Natural killer cell (primary cell): ENCODE data around the gene ERICH3. TPM values are rescaled to one million over a fixed set of nuclear protein-coding genes. Genes with fewer than 3 reads are reported as not detected.

Source experiments
- ATAC-seq, 3 donors: fragments of 150-1000 bp in 2 of 3; fragments of 200-7000 bp in 1 of 3; cut with Tn5 transposase; 1 replicate in 1 of 3; 2 replicates in 2 of 3; pipeline ENCODE4 v1.10.0; 2021; ENCODE audit warnings: mild to moderate bottlenecking in 2 of 3, moderate library complexity in 2 of 3
- DNase-seq, 2 donors: peaks; one replicate each; pipeline versions ENCODE4 v3.0.0 to v3.0.0-alpha.2; 2013 to 2021; ENCODE audit warnings: mixed read lengths in 1 of 2
- H3K27ac ChIP-seq: one replicate; pipeline ENCODE4 v1.5.1; 2013; ENCODE audit warnings: mild to moderate bottlenecking, low read length
- H3K27me3 ChIP-seq: one replicate; pipeline ENCODE4 v1.6.1; 2013; ENCODE audit warnings: low read length; ENCODE audit not compliant: control insufficient read depth, insufficient read depth
- H3K36me3 ChIP-seq: one replicate; pipeline ENCODE4 v1.6.1; 2013; ENCODE audit warnings: low read length; ENCODE audit not compliant: control insufficient read depth, insufficient read depth
- H3K4me1 ChIP-seq: one replicate; pipeline ENCODE4 v1.6.1; 2013; ENCODE audit warnings: low read length; ENCODE audit not compliant: control insufficient read depth, insufficient read depth
- H3K4me3 ChIP-seq: one replicate; pipeline ENCODE4 v1.5.1; 2013; ENCODE audit warnings: low read length
- H3K9me3 ChIP-seq: one replicate; pipeline ENCODE4 v1.6.1; 2013; ENCODE audit warnings: low read length; ENCODE audit not compliant: control insufficient read depth, insufficient read depth
- H3K27ac Mint-ChIP-seq, 2 donors: one replicate each; pipeline ENCODE4 v1.8.0; 2022; ENCODE audit warnings: mild to moderate bottlenecking in 2 of 2, mixed read lengths in 2 of 2, moderate library complexity in 1 of 2
- H3K27me3 Mint-ChIP-seq, 2 donors: one replicate each; pipeline ENCODE4 v1.8.0; 2022; ENCODE audit warnings: low read depth in 2 of 2, mixed read lengths in 2 of 2
- H3K36me3 Mint-ChIP-seq: one replicate; pipeline ENCODE4 v1.8.0; 2022; ENCODE audit warnings: mixed read lengths
- H3K4me1 Mint-ChIP-seq, 2 donors: one replicate each; pipeline ENCODE4 v1.8.0; 2022; ENCODE audit warnings: mixed read lengths in 2 of 2
- H3K4me3 Mint-ChIP-seq: one replicate; pipeline ENCODE4 v1.8.0; 2022; ENCODE audit warnings: mild to moderate bottlenecking, moderate library complexity, mixed read lengths
- H3K9me3 Mint-ChIP-seq, 2 donors: one replicate each; pipeline ENCODE4 v1.8.0; 2022; ENCODE audit warnings: mixed read lengths in 2 of 2
- WGBS: methylation state at CpG from one replicate; pipeline ENCODE4 v1.1.7; 2013; ENCODE audit warnings: missing lambda C conversion rate; ENCODE audit not compliant: insufficient coverage; 5-methylcytosine and 5-hydroxymethylcytosine counted together
- intact Hi-C: fragments of 100-400 bp; cut with micrococcal nuclease; formaldehyde crosslinking; loops from one replicate; pipeline ENCODE4 v1.14.2; 2022
- total RNA-seq, 4 donors: library from RNA; stranded (reverse); fragments of 120-200 nt in 1 of 4; gene quantifications; one replicate each; pipeline versions ENCODE4 v1.2.3 to v1.2.4, GENCODE V29; 2013 to 2022
- TF ChIP-seq, protein P1 (sequence below): fragments of 200-600 bp; IDR thresholded peaks from one replicate; pipeline ENCODE4 v1.8.0; 2022; ENCODE audit warnings: antibody characterized with exemption

The ERICH3 gene
- total RNA-seq, 3 donors from 2014 or later (not counting 1 experiment from before 2014, with no cell fraction given), result 0.64 to 1.0 (median 0.68) TPM

DNA sequence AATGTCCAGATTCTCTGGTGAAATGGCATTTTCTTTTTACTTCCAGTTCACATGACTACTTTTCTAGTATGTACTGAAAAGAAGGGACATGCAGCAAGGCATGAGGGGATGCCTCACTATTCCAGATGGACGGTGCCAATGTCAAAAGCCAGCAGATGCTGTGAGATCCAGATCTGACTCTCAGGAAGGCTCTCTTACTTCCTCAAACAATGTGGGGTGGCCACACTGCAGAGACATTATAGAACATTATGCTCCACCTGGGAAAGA is 41.6 kb upstream of the ERICH3 start:
- no peak for DNase-seq
- Histone ChIP-seq H3K27ac (no peak overlapping the region), H3K36me3 (peaks cover 23% of the 10 kb centered on the region)

DNA sequence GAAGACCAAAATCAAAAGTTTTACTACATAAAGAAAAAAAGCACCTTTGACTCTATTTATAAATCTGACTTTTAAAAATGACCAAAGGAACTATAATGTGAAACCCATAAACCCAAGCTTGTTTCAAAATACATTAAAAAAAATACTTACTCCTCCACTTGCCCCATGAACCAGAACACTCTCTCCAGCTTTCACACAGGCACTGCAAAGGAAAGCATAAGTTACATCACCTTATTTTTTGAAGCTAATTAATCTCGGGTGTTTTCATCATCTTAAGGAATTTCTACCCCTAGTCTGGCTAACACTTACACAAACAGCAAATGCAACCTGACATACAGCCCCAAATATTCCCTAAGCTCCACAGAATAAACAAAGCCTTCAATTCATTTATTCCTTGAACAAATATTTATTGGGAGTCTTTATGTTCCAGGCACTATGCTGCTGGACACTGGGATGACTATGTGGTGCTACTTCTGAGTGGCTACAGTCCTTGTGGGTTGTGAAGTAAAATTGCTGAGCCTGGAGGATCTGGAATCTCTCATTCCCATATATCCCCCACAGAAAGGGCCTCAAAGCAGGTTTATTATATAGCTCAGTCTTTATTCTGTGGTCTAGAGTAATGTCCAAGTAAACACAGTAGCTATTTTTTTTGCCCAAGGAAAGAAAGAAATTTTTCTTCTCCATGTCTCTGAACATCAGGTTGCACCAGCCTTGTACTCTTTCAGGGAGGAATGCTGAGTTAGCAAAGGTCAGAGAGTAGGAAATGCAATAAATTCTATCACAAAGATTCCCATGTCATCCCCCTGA is 41.0 kb upstream of the ERICH3 start:
- H3K4me3 ChIP-seq, result no peak overlapping the region
- TF ChIP-seq, protein P1, sequence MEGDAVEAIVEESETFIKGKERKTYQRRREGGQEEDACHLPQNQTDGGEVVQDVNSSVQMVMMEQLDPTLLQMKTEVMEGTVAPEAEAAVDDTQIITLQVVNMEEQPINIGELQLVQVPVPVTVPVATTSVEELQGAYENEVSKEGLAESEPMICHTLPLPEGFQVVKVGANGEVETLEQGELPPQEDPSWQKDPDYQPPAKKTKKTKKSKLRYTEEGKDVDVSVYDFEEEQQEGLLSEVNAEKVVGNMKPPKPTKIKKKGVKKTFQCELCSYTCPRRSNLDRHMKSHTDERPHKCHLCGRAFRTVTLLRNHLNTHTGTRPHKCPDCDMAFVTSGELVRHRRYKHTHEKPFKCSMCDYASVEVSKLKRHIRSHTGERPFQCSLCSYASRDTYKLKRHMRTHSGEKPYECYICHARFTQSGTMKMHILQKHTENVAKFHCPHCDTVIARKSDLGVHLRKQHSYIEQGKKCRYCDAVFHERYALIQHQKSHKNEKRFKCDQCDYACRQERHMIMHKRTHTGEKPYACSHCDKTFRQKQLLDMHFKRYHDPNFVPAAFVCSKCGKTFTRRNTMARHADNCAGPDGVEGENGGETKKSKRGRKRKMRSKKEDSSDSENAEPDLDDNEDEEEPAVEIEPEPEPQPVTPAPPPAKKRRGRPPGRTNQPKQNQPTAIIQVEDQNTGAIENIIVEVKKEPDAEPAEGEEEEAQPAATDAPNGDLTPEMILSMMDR, result no peak
- no peaks in the 10 kb centered on the region for H3K27me3 ChIP-seq
- Mint-ChIP-seq H3K4me3 (no peak overlapping the region), H3K9me3 (no peaks in the 10 kb centered on the region), H3K27me3 (no peaks in the 10 kb centered on the region), H3K27ac (no peak overlapping the region), H3K4me1 (peaks cover 0 to 8% of the 10 kb centered on the region in 2 donors), H3K36me3 (peaks cover 16% of the 10 kb centered on the region)
- no peak for DNase-seq
- H3K36me3 ChIP-seq, result peaks cover 21% of the 10 kb centered on the region
- no peaks in the 10 kb centered on the region for H3K4me1 ChIP-seq
- H3K27ac ChIP-seq, result no peak overlapping the region
- intact Hi-C loops, result no loop called here
- WGBS, result 85% methylated on average over 1 of the region's 1 CpG
- no peaks in the 10 kb centered on the region for H3K9me3 ChIP-seq
- ATAC-seq, result no peak

More for the DNA sequence above, 41.6 kb upstream of the ERICH3 start:
- Histone ChIP-seq H3K4me1 (no peaks in the 10 kb centered on the region), H3K27me3 (no peaks in the 10 kb centered on the region), H3K4me3 (no peak overlapping the region), H3K9me3 (no peaks in the 10 kb centered on the region)
- TF ChIP-seq, protein P1, result no peak
- H3K27me3 Mint-ChIP-seq, result no peaks in the 10 kb centered on the region
- 93% methylated on average over 1 of the region's 1 CpG for WGBS
- peaks cover 14% of the 10 kb centered on the region for H3K36me3 Mint-ChIP-seq
- no peak for ATAC-seq
- H3K9me3 Mint-ChIP-seq, result no peaks in the 10 kb centered on the region
- intact Hi-C loops, result no loop called here
- H3K4me3 Mint-ChIP-seq, result no peak overlapping the region
- H3K27ac Mint-ChIP-seq, result no peak overlapping the region
- H3K4me1 Mint-ChIP-seq, result peaks cover 0 to 8% of the 10 kb centered on the region in 2 donors

DNA sequence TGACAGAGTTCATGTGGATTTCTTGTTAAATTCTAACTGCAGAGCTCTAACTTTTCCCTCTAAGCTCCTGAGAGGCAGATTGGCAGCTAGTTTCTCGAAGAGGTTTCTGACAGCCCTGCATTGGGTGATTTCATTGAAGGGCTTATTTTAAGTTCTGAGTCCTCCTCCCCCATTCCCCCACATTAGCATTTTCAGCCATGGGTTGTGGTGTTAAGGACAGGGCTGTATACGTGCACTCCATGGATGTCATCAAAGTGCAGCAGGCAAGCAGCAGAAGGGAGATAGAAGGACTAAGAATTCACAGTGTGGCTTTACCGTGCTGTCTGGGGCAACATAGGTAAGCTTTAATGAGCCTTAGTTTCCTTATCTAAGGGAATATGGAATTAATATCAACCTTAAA is 40.3 kb upstream of the ERICH3 start:
- DNase-seq (no peak), ATAC-seq (no peak)
- Mint-ChIP-seq H3K4me3 (no peak overlapping the region), H3K4me1 (peaks cover 0 to 8% of the 10 kb centered on the region in 2 donors), H3K27ac (no peak overlapping the region), H3K36me3 (peaks cover 16% of the 10 kb centered on the region), H3K9me3 (no peaks in the 10 kb centered on the region), H3K27me3 (no peaks in the 10 kb centered on the region)
- H3K27me3 ChIP-seq, result no peaks in the 10 kb centered on the region
- no peaks in the 10 kb centered on the region for H3K9me3 ChIP-seq
- WGBS, result 100% methylated on average over 2 of the region's 3 CpGs
- intact Hi-C loops, result no loop called here
- TF ChIP-seq, protein P1, result no peak
- no peak overlapping the region for H3K27ac ChIP-seq
- peaks cover 20% of the 10 kb centered on the region for H3K36me3 ChIP-seq
- no peaks in the 10 kb centered on the region for H3K4me1 ChIP-seq
- no peak overlapping the region for H3K4me3 ChIP-seq

DNA sequence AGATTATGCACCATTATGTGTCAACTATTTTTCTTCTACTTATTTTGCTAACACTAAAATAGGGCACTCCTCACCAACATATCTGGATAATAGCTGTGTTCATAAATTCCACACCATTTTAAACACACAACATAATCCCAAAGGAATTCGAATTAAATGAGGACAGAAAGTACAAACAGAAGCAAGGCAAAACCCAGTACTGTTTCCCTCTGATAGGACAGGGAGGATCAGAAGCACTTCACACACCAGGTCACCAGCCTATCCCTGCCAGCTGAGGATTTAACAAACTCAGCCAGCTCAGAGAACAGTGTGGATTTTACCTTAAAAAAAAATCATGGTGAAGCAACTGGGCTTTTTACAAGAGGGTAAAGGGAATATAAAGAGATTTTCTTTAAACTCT is 39.3 kb upstream of the ERICH3 start:
- intact Hi-C loops, result no loop called here
- DNase-seq (no peak), ATAC-seq (no peak)
- Mint-ChIP-seq H3K9me3 (no peaks in the 10 kb centered on the region), H3K36me3 (peaks cover 16% of the 10 kb centered on the region), H3K4me1 (peaks cover 0 to 8% of the 10 kb centered on the region in 2 donors), H3K27ac (no peak overlapping the region), H3K27me3 (no peaks in the 10 kb centered on the region), H3K4me3 (no peak overlapping the region)
- TF ChIP-seq, protein P1, result no peak
- Histone ChIP-seq H3K4me1 (no peaks in the 10 kb centered on the region), H3K4me3 (no peak overlapping the region), H3K27ac (no peak overlapping the region), H3K27me3 (no peaks in the 10 kb centered on the region), H3K36me3 (peaks cover 20% of the 10 kb centered on the region), H3K9me3 (no peaks in the 10 kb centered on the region)
- WGBS, result 75% methylated on average over 1 of the region's 1 CpG
